GM21360 (cell line): ENCODE measurements around the gene CAMK2N2.

Experiments
- ATAC-seq: cut with Tn5 transposase; IDR thresholded peaks from one replicate; pipeline ENCODE4 v1.9.1; 2021; ENCODE audit warnings: mild to moderate bottlenecking, moderate library complexity; ENCODE audit not compliant: unreplicated experiment

CAMK2N2 gene

DNA sequence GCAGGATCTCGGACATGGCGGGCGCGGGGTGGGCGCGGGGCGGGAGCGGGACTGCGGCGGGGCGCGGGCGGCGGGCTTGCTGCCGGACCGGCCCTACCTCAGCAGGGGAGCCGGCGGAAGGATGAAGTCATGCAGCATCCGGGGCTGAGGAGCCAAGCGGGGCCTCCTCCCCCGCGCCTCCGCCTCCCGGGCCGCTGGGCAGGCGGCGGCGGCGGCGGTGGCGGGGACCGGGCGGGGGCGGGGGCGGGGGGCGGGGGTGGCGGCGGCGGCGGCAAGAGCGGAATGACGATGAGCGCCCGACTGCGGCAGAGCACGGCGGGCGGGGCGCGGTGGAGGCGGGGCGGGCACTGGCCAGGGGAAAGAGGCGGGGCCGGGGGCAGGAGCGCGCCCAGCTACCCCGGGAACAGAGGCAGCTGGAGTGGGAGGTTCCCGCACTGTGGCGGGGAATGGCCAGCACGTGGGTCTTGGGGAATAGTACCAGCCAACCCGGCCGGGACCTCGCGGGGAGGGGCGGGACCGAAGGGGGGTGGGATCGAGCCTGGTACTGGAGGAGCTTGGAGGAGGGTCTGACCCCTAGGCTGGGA, at the start of gene CAMK2N2:
CAMK2N2 (minus strand) TSS at position 284 of the 584 bp plus-strand sequence; CDS start at position 16, 268 bp downstream.
- ATAC-seq, result peak; percentile 46

DNA sequence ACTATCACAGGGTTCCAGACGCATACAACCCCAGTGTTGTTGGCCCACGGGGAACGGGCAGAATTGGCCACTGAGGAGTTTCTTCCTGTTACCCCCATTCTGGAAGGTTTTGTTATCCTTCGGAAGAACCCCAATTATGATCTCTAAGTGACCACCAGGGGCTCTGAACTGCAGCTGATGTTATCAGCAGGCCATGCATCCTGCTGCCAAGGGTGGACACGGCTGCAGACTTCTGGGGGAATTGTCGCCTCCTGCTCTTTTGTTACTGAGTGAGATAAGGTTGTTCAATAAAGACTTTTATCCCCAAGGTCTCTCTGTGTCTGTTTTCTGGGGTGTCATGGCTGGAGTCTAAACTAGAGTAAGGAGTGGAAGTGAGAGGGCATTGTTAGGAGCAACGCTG, 47.4 kb upstream of the CAMK2N2 start:
- no peak for ATAC-seq

DNA sequence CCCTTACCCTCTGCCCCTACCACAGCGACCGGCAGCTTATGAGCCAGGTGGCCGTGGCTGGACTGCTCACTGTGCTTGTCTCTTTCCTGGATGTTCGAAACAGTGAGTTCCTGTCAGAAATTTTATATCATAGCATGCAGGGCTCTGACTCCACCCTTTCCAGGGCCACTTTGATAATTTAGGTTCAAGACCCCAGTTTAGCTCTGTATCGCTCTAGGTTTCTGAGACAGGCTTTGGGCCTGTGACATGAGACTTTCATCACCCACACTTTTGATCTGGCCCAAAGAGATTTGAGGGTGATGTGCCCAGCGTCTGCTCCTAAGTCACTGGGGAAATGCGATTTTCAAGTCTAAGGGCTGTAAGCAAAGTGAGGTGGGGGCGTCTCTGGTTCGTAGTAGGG, 46.6 kb upstream of the CAMK2N2 start:
- no peak for ATAC-seq

DNA sequence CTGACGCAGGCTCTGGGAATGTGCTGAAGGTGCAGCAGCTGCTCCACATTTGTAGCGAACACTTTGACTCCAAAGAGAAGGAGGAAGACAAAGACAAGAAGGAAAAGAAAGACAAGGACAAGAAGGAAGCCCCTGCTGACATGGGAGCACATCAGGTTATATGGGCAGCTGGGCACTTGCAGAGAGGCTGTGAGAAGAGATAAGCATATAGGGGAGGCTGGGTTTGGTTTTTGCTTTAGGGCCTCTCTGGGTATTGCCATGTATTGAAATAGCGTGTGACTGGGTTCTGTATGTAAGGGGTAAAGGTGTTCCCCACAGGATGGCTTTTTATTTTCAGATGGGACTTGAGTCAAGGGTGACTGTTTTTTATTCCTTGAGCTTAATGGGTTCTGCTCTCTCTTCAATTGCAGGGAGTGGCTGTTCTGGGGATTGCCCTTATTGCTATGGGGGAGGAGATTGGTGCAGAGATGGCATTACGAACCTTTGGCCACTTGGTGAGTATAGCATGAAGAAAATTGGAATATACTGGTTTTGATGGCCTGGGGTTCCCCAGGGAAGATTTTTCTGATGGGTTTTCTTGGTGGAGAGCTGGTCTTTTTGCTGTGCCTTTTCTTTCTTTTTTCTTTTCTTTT, 45.1 kb upstream of the CAMK2N2 start:
- ATAC-seq, result no peak

DNA sequence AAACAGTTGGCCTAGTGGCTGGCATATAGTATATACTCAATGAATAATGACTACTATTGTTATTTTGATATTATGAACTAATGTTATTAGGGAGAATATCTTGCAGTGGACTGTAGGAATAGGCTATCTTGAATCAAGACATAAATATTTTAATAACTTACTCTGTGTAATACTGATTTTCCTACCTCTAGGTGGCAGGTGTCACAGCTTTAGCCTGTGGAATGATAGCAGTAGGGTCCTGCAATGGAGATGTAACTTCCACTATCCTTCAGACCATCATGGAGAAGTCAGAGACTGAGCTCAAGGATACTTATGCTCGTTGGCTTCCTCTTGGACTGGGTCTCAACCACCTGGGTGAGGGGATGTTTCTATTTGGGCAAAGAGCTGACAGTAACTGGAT, 44.2 kb upstream of the CAMK2N2 start:
- ATAC-seq, result no peak

DNA sequence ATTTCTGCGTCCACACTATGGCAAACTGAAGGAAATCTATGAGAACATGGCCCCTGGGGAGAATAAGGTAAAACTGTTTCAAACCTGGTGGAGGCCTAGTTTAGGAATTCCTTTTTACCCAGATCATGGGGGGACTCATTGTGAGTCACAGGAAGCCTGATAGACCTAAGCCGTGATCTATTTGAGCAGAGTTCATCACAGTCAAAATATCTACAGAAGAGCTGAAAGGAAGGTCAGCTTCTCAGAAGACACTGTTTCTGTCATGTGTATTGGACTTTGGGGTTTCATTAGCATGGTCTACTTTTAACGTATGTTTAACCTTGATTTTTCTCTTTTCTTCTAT, 39.0 kb upstream of the CAMK2N2 start:
- ATAC-seq, result no peak

DNA sequence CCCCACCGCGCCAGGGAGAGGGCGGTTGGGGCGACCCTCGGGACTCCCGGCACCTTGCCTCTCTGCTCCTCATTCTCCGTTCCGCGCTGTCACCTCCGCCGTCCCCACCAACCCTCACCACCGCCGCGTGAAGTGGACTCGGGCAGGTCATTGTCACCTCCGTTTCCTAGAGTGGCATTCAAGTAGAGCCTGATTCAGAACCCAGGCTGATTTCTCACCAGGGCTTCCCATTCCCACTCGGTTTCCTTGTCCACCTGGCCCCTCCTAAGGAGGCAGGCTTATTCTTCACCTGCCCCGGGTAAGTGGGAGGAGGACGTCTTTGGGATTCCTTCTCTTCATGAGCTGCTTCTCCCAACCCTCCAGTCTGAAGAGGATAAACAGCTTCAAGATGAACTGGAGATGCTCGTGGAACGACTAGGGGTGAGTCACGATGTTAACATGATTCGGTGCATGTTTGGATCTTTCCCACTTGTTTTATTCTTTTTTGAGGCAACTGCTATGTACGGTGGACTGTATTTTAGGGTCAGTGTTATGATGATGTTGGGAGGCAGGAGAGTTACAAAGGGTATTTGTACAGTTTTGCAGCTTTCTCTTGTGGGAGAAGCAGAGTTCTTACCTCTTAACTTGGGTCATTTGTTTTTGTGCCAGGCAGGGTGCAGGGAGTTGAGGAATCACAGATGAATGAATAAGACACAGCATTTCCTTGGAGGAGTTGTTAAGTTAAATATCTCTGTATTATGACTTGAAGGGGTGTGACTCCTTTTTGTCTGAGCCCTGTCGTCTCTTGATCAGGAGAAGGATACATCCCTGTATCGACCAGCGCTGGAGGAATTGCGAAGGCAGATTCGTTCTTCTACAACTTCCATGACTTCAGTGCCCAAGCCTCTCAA, 38.4 kb upstream of the CAMK2N2 start:
- ATAC-seq, result no peak

DNA sequence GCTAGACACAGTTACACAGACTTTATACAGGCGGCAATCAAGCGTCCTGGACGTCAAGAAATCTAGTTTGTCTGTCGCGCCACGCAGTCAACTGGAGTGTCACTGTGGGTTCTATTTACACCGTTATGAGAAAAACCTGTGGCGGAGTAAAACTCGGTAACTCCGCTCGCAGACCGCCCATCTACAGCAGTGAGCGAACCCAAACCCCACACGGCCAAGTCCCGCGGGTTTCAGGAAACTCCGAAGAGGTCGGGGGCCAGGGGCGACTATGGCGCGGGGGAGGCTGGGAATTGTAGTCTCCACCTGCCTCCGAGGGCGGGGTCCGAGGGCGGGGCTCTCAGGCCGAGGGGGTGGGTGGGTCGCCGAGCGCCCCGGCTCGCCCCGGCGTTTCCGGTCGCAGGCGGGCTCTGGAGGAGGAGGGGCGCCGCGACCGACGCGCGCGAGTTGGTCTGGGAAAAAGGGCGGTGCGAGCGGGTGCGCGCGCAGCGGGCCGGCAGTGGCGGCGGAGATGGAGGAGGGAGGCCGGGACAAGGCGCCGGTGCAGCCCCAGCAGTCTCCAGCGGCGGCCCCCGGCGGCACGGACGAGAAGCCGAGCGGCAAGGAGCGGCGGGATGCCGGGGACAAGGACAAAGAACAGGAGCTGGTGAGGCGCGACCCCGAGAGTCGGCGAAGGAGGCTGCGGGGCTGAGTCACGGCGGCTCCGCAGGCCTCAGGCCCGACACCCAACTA, 37.6 kb upstream of the CAMK2N2 start, which contains the start of gene PSMD2:
PSMD2 (plus strand) TSS at position 483 of the 729 bp plus-strand sequence; CDS start at position 509, 26 bp downstream.
- peak; percentile 91 for ATAC-seq

DNA sequence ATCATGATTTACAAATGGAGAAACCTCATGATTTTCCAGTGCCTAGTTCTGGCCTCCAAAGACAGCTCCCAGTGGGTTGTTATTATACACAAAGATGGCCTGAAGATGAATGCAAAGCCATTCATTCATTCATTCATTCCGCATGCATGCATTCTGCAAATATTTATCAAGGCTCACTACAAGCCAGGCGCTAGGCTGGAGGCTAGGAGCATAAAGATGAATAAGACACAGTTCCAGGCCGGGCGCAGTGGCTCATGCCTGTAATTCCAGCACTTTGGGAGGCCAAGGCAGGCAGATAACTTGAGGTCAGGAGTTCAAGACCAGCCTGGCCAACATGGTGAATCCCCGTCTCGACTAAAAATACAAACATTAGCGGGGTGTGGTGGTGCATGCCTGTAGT, 35.3 kb upstream of the CAMK2N2 start:
- ATAC-seq, result no peak

DNA sequence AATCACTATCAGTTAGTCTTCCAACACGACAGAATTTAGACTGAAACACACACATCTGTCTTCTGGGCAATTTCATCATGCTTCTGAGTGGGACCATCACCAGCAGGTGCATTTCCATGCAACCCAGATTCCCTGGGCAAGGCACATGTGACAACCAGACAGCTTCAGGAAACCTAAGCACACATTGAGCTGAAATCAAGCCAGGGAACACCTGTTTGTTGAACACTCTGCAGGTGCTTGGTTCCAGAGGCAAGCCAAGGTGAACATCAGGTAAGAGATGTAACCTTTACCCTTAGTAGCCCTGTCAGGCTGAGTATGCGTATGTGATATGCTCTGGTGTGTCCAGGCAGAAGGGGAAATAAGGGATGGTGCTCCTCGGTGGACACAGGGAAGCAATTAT, 34.4 kb upstream of the CAMK2N2 start:
- ATAC-seq, result no peak

DNA sequence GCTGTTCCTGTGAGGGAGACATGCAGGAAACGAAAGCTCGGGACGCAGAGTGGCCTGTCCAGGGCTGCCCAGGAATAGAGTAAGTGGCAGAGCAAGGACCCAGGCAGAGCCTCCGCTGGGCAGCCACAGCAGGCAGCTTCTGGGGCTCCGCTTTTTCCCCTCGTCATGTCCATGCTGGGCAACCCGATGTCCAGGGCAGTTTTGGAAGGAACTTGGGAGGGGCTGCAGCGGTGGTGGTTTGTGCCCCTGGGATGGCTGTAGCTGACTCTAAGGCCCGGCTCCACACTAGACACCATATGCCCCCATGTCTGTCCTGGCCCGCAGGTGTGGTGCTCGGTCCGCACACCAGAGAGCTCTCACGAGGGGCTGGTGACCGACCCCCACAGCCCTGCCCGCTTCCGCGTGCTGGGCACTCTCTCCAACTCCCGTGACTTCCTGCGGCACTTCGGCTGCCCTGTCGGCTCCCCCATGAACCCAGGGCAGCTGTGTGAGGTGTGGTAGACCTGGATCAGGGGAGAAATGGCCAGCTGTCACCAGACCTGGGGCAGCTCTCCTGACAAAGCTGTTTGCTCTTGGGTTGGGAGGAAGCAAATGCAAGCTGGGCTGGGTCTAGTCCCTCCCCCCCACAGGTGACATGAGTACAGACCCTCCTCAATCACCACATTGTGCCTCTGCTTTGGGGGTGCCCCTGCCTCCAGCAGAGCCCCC, 30.5 kb upstream of the CAMK2N2 start:
- no peak for ATAC-seq

DNA sequence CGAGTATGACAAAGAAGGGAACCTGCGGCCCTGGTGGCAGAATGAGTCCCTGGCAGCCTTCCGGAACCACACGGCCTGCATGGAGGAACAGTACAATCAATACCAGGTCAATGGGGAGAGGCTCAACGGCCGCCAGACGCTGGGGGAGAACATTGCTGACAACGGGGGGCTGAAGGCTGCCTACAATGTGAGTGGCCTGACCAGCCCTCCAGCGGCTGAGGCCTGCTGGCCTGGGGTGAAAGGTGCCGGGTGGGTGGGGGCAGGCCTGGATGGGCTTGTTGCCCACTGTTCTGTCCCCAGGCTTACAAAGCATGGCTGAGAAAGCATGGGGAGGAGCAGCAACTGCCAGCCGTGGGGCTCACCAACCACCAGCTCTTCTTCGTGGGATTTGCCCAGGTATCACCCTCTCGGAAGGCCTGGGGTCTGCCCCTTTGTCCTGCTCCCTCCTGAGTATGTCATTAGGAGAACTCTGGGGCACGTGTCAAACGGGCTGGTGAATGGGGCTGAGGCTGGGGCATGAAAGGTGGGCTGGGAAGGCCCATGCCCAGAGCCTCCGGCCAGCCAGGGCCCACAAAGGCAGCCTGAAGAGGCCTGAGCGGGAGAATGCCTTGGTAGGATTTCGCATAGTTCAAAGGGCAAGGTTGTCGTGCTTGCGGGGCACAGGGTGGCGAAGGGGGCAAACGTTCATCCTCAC, 29.8 kb upstream of the CAMK2N2 start:
- ATAC-seq, result no peak

DNA sequence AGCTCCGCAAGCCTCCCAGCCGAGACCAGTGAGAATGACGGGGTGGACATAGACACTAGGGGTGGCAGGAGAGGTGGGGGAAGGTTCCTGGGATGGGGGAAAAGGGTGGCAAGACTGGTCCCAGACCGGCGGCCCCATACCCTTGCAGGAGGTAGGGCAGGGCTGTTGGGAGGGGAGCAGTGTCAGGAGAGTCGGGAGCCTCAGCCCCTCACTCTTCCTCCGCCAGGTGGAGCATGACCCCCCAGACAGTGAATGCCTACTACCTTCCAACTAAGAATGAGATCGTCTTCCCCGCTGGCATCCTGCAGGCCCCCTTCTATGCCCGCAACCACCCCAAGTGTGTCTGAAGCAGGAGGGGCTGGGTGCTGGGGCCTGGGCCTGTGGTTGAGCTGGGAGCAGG, 29.0 kb upstream of the CAMK2N2 start:
- no peak for ATAC-seq

DNA sequence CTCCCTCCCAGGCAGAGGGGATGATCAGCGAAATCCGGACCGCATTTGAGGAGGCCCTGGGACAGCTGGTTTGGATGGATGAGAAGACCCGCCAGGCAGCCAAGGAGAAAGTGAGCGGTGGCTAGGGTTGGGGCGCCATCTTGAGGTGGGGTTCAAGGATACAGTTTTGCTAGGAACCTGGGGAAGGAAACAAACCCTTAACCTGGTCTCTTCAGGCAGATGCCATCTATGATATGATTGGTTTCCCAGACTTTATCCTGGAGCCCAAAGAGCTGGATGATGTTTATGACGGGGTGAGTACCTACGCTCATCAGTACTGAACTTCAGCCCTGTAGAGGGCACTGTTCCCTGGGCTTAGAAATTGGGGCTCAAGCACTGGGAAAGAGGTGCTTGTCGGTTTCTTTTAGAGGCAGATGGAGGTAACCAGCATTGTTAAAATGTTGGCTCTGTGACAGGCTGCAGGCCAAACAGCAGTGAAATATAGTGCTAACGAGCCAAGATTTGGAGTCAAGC, 28.1 kb upstream of the CAMK2N2 start:
- ATAC-seq, result no peak

DNA sequence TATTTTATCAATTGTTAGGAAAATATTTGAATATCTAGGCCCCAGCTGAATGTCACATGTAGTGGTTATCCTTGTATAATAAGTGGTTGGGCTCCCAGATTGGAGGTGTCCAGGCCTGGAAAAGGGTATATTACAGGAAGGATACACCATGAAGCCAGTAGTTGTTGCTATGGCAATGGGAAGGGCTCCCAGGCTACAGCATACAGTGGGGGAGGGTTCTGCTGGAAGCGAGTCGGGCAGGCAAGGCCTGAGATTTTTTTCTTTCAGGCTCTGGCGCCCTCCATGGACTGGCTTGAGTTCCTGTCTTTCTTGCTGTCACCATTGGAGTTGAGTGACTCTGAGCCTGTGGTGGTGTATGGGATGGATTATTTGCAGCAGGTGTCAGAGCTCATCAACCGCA, 23.3 kb upstream of the CAMK2N2 start:
- ATAC-seq, result no peak

DNA sequence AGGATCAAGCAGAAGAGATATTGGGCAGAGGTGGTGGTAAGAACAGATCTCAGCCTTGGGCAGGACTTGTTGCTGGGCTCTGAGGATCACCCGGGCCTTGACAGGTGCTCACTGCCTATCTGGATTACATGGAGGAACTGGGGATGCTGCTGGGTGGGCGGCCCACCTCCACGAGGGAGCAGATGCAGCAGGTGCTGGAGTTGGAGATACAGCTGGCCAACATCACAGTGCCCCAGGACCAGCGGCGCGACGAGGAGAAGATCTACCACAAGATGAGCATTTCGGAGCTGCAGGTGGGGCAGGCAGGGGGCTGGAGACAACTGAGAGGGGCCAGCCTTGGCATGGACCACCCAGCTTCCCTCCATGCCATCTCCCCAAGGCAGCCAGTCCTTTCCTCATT, 22.3 kb upstream of the CAMK2N2 start:
- no peak for ATAC-seq

DNA sequence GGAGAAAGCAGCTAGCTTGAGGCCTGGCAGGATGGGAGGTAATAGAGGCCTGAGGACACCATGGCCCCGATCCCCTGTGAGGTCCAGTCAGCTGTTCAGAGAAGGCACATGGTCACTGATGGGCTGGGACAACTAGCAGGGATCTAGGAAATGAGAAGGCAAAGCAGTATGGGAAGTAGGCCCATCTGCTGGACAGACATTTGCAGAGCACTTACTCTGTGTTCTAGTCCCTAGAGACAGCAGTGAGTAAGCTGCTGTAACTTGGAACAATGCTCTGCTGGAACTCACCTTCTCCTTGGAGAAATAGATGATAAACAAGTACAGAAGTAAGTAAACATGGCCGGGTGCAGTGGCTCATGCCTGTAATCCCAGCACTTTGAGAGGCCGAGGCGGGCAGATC, 21.6 kb upstream of the CAMK2N2 start:
- ATAC-seq, result no peak

DNA sequence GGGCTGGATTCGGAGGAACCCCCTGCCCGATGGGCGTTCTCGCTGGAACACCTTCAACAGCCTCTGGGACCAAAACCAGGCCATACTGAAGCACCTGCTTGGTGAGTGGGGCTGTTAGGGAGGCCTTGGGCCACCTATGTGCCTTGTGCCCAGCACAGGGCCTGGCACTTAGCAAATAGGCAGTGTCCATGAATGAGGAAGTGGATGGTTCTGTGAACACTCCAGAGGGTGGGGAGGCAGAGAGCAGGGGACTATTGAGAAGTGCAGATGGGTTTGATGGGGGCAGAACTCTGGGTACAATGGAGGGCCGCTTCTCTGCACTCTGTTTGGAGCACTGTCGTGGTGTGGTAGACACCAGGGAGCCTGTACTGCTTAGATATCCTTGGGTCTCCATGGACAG, 16.0 kb upstream of the CAMK2N2 start:
- no peak for ATAC-seq

DNA sequence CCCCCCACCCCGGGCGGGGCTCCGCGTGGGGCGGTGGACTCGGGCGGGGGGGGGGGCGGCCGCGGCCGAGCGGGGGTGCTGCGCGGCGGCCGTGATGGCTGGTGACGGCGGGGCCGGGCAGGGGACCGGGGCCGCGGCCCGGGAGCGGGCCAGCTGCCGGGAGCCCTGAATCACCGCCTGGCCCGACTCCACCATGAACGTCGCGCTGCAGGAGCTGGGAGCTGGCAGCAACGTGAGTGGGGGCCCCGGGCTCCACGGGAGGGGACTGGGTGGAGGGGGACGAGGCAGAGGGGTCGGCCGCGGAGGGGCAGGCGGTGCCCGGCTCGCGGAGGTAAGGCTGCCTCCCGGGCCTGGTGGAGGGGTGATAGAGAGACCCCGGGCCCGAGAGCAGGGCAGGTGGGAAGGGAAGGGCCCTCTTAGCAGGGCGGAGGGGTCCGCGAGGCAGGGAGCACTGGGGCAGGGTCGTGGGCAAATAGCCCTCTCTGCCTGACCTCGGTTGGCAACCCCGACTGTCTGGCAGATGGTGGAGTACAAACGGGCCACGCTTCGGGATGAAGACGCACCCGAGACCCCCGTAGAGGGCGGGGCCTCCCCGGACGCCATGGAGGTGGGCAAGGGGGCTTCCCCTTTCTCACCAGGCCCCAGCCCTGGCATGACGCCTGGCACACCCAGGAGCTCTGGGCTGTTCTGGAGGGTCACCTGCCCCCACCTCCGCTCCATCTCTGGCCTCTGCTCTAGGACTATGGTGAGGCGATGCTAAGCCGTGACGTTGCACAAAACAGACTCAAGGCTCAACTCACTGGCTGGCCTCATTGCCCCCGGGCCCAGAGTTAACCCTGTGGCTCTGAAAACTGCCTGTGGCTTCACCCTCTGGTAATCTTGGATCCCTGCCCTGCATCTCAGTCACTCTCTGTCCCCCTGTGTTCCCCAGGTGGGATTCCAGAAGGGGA, 14.9 kb upstream of the CAMK2N2 start, which contains the start of gene ECE2:
ECE2 (plus strand) TSS at position 62 of the 950 bp plus-strand sequence; CDS start at position 194, 132 bp downstream.
- no peak for ATAC-seq
